Activated naive CD4-positive, alpha-beta T cell treated with anti-CD3 and anti-CD28 coated beads, Interleukin-2, amount 10 ng/mL, durations not matched to agents 7 days and 5 days (primary cell): ENCODE results near the gene BIN1.
A peak's percentile ranks its signal among the peaks of the same experiment; 100 is the strongest.
"Not testable (repeated sequence)": the region's sequence is repeated elsewhere in the genome, so short reads cannot be mapped to it uniquely, and the experiment has no call there.

Experiments
- CTCF ChIA-PET: fragments of 350-600 bp; sonication (Branson Sonifier 250); formaldehyde crosslinking; loops from one replicate; lab custom pipeline; 2021; ENCODE audit warnings: antibody characterized with exemption; lab: Charles Lee
- DNase-seq: peaks from one replicate; pipeline ENCODE4 v3.0.0-alpha.2; 2020
- H3K27ac Mint-ChIP-seq: one replicate; pipeline ENCODE4 v1.8.0; 2021; ENCODE audit warnings: mild to moderate bottlenecking, moderate library complexity, mixed read lengths
- H3K27me3 Mint-ChIP-seq: one replicate; pipeline ENCODE4 v1.8.0; 2021; ENCODE audit warnings: mild to moderate bottlenecking, mixed read lengths
- H3K36me3 Mint-ChIP-seq: one replicate; pipeline ENCODE4 v1.8.0; 2021; ENCODE audit warnings: mixed read lengths
- H3K4me1 Mint-ChIP-seq: one replicate; pipeline ENCODE4 v1.8.0; 2021; ENCODE audit warnings: mixed read lengths
- H3K4me3 Mint-ChIP-seq: one replicate; pipeline ENCODE4 v1.8.0; 2021; ENCODE audit warnings: mild to moderate bottlenecking, moderate library complexity, mixed read lengths
- H3K9me3 Mint-ChIP-seq: one replicate; pipeline ENCODE4 v1.8.0; 2021; ENCODE audit warnings: mixed read lengths

BIN1 gene

DNA sequence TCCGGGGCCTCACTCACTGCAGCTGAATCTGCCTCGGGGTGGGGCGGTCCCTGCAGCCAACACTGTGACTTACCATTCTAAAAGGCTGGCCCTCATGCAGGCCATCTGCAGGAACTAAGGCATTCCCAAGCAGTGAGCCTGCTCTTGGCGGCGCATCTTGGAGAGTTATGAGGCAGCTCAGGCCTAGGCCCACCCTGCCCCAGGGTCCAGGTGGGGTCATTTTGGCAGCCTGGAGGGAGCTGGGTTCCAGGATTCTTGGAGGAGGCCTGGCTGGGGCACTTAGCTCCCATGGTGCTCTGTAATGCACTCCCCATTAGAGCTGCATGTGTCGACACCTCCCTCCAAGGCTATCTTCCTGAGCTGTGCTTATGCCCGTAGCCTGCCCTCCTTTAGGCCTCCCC, 14.8 kb upstream of the BIN1 start:
- Mint-ChIP-seq H3K27me3 (peaks cover 26% of the 10 kb centered on the region), H3K4me3 (no peak overlapping the region), H3K4me1 (no peaks in the 10 kb centered on the region), H3K36me3 (no peaks in the 10 kb centered on the region), H3K9me3 (no peaks in the 10 kb centered on the region), H3K27ac (no peak overlapping the region)
- CTCF ChIA-PET = no interaction called here
- no peak for DNase-seq

GRCh38 chr2:127121353-127121752, 14.4 kb upstream of the BIN1 start:
- H3K9me3 Mint-ChIP-seq = no peaks in the 10 kb centered on the region
- H3K36me3 Mint-ChIP-seq = no peaks in the 10 kb centered on the region
- H3K4me1 Mint-ChIP-seq = no peaks in the 10 kb centered on the region
- CTCF ChIA-PET = no interaction called here
- no peak overlapping the region for H3K4me3 Mint-ChIP-seq
- no peak overlapping the region for H3K27ac Mint-ChIP-seq
- peaks cover 22% of the 10 kb centered on the region for H3K27me3 Mint-ChIP-seq
- no peak for DNase-seq

DNA sequence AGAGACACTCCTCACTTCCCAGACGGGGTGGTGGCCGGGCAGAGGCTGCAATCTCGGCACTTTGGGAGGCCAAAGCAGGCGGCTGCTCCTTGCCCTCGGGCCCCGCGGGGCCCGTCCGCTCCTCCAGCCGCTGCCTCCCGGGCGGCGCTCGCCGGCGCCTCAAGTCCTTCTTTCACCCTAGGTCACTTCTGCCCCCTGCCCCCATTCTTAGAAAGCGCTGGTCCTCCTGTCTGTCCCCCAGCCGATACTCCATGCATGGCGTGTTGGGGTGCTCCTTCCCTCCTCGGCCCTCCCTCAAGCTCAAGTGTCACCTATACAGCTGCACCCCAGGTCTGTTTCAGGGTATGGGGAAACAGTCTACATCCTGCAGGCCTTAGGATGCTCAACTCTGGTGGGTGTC, 13.5 kb upstream of the BIN1 start:
- H3K9me3 Mint-ChIP-seq, H3K27ac Mint-ChIP-seq, H3K4me3 Mint-ChIP-seq, H3K36me3 Mint-ChIP-seq, H3K4me1 Mint-ChIP-seq, CTCF ChIA-PET, DNase-seq: not testable (repeated sequence)
- peaks cover 19% of the 10 kb centered on the region for H3K27me3 Mint-ChIP-seq

- peaks cover 27% of the 10 kb centered on the region for H3K27me3 Mint-ChIP-seq
- no peak overlapping the region for H3K4me3 Mint-ChIP-seq
- no peaks in the 10 kb centered on the region for H3K36me3 Mint-ChIP-seq
- DNase-seq = no peak
- H3K27ac Mint-ChIP-seq = no peak overlapping the region
- no peaks in the 10 kb centered on the region for H3K9me3 Mint-ChIP-seq
- CTCF ChIA-PET = no interaction called here
- no peaks in the 10 kb centered on the region for H3K4me1 Mint-ChIP-seq
These were observed 11.5 kb upstream of the BIN1 start for GRCh38 chr2:127118467-127118866.

DNA sequence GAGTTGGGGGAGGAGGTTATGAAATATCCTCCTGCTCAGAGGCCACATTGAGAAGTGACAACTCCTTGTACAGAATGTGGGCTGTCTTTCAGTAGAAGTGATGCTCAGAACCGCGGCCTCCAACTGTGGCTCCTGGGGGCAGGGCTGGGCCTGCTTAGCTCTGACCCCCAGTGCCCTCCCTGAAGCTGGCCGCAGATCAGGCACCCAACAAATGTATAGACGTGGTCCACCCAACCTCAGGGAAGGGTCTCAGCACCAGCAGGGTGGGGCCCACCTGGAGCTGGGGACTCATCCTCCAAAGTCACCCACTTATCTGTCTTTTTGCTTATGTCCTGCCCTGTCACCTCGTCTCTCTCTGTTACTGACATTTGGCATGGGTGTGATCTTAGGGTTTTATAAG, 11.1 kb upstream of the BIN1 start:
- H3K9me3 Mint-ChIP-seq = no peaks in the 10 kb centered on the region
- CTCF ChIA-PET = no interaction called here
- no peaks in the 10 kb centered on the region for H3K36me3 Mint-ChIP-seq
- DNase-seq = no peak
- no peak overlapping the region for H3K27ac Mint-ChIP-seq
- no peaks in the 10 kb centered on the region for H3K4me1 Mint-ChIP-seq
- H3K4me3 Mint-ChIP-seq = no peak overlapping the region
- peaks cover 31% of the 10 kb centered on the region for H3K27me3 Mint-ChIP-seq

DNA sequence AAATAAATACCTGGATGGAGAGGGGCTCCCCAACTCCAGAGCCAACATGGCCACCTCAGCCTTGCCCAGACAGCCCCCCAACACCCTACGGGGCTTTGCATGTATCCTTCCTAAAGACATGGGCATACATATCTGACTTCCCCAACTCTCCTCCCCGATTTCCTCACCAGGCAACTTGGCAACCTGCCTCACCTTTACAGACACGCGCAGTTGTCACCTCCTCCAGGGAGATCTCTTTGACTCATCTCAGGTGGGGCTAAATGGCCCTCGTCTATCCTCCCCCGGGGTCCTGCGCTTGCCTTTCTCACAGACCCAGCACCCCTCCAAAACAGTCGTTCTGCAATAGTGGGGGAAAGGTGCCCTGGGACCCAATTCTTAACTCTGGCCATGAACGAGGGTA, 10.6 kb upstream of the BIN1 start:
- Mint-ChIP-seq H3K36me3 (no peaks in the 10 kb centered on the region), H3K4me1 (no peaks in the 10 kb centered on the region), H3K27ac (no peak overlapping the region), H3K9me3 (no peaks in the 10 kb centered on the region), H3K4me3 (no peak overlapping the region), H3K27me3 (peaks cover 36% of the 10 kb centered on the region)
- DNase-seq = no peak
- CTCF ChIA-PET = no interaction called here

- H3K27me3 Mint-ChIP-seq = peaks cover 43% of the 10 kb centered on the region
- CTCF ChIA-PET = interaction anchor here (0.6 to 1.3 kb wide), 2 partner anchors 10 to 41 kb away, joined by 3 to 4 read pairs; no protein-coding TSS in a partner anchor
- no peaks in the 10 kb centered on the region for H3K9me3 Mint-ChIP-seq
- H3K4me1 Mint-ChIP-seq = no peaks in the 10 kb centered on the region
- no peak overlapping the region for H3K4me3 Mint-ChIP-seq
- no peaks in the 10 kb centered on the region for H3K36me3 Mint-ChIP-seq
- H3K27ac Mint-ChIP-seq = no peak overlapping the region
- no peak for DNase-seq
These were observed 8.7 kb upstream of the BIN1 start for GRCh38 chr2:127115471-127116199.

GRCh38 chr2:127110985-127111384, 4.0 kb upstream of the BIN1 start:
- CTCF ChIA-PET = no interaction called here
- H3K4me1 Mint-ChIP-seq = peaks cover 8% of the 10 kb centered on the region
- H3K36me3 Mint-ChIP-seq = no peaks in the 10 kb centered on the region
- H3K4me3 Mint-ChIP-seq = no peak overlapping the region
- H3K9me3 Mint-ChIP-seq = no peaks in the 10 kb centered on the region
- no peak overlapping the region for H3K27ac Mint-ChIP-seq
- peaks cover 63% of the 10 kb centered on the region for H3K27me3 Mint-ChIP-seq
- no peak for DNase-seq

DNA sequence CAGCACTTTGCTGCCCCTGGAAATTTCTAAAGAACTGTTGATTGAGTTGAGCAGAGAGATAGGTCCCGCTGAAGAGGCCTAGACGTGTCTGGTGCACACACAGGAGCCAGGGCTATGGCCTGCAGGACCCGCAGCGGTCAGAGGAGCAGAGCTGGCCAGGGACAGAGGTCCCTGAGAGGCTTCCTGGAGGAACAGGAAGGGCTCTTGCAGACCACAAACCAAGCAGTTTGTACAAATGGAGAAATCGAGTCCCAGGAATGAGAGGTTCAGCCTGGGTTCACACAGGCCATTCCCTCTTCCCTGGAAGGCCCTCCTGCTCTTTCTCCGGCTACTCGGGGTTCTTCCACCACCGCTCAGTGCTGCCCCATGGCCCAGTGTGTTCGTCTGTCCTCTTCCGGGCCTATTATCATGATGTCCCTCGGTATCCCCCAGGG, 1.2 kb upstream of the BIN1 start:
- no peaks in the 10 kb centered on the region for H3K36me3 Mint-ChIP-seq
- H3K4me3 Mint-ChIP-seq = peak overlapping the region; percentile 79
- no peak overlapping the region for H3K27ac Mint-ChIP-seq
- peaks cover 74% of the 10 kb centered on the region for H3K27me3 Mint-ChIP-seq
- peaks cover 10% of the 10 kb centered on the region for H3K4me1 Mint-ChIP-seq
- CTCF ChIA-PET = no interaction called here
- no peaks in the 10 kb centered on the region for H3K9me3 Mint-ChIP-seq
- no peak for DNase-seq

- no peaks in the 10 kb centered on the region for H3K36me3 Mint-ChIP-seq
- peak overlapping the region; percentile 79 for H3K4me3 Mint-ChIP-seq
- CTCF ChIA-PET = interaction anchor here (0.8 to 1.3 kb wide), 2 partner anchors 27 to 39 kb away, joined by 3 to 4 read pairs; no protein-coding TSS in a partner anchor
- H3K4me1 Mint-ChIP-seq = peaks cover 10% of the 10 kb centered on the region
- H3K27me3 Mint-ChIP-seq = peaks cover 74% of the 10 kb centered on the region
- peak overlapping the region; percentile 68 for H3K27ac Mint-ChIP-seq
- DNase-seq = no peak
- no peaks in the 10 kb centered on the region for H3K9me3 Mint-ChIP-seq
These were observed 657 bp upstream of the BIN1 start for GRCh38 chr2:127107622-127107999.

- Mint-ChIP-seq H3K27me3 (peaks cover 76% of the 10 kb centered on the region), H3K4me3 (peak overlapping the region; percentile 67), H3K9me3 (no peaks in the 10 kb centered on the region), H3K4me1 (peaks cover 10% of the 10 kb centered on the region), H3K27ac (no peak overlapping the region), H3K36me3 (no peaks in the 10 kb centered on the region)
- CTCF ChIA-PET = interaction anchor here (0.8 to 1.3 kb wide), 2 partner anchors 26 to 38 kb away, joined by 3 to 4 read pairs; no protein-coding TSS in a partner anchor
- DNase-seq = peak; percentile 40
These were observed 430 bp downstream of the BIN1 start for GRCh38 chr2:127106457-127106990.

- Mint-ChIP-seq H3K27ac (no peak overlapping the region), H3K9me3 (no peaks in the 10 kb centered on the region), H3K4me3 (peak overlapping the region; percentile 67), H3K27me3 (peaks cover 76% of the 10 kb centered on the region), H3K4me1 (peaks cover 10% of the 10 kb centered on the region), H3K36me3 (no peaks in the 10 kb centered on the region)
- CTCF ChIA-PET = interaction anchor here (0.6 to 1.3 kb wide), 2 partner anchors 9 to 25 kb away, joined by 3 to 4 read pairs; no protein-coding TSS in a partner anchor
- DNase-seq = peak; percentile 28
These were observed 1.1 kb downstream of the BIN1 start for GRCh38 chr2:127105656-127106456.

DNA sequence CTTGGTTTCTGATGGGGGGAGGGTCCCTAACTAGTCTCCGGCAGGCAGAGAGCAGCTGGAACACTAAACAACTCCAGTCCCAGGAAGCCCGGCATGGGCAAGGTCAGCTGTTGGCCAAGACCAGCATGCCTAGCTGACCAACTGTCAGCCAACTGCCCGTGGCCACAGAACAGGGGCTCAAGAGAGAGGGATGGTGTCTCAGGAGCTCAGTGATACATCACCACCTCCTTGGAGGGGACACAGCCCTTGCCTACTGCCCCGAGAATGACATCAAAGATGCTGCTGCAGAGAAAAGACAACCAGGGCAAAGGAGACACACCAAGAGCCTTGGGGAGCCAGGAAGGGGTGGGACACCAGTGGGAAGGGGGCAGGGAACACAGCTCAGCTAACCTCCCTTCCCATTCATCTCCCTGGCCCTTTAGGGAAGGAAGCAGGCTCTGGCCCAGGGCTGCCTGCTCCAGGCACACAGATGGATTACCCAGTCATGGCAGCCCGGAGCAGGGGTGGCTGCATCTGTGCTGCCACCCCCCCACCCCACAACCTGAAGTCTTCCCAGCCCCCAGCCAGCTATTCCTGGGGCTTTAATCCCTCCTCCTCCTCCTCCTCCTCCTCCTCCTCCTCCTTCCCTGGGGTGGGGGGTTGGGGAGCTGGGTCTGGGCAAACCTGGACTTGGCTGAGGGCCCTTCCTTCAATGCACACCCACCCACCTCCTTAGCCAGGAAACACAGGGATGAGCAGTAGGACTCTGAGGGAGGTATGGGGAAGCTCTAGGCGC, 1.9 kb downstream of the BIN1 start:
- H3K4me1 Mint-ChIP-seq = peaks cover 10% of the 10 kb centered on the region
- CTCF ChIA-PET = no interaction called here
- no peak for DNase-seq
- peaks cover 82% of the 10 kb centered on the region for H3K27me3 Mint-ChIP-seq
- H3K4me3 Mint-ChIP-seq = peak overlapping the region; percentile 12
- no peak overlapping the region for H3K27ac Mint-ChIP-seq
- H3K9me3 Mint-ChIP-seq = no peaks in the 10 kb centered on the region
- no peaks in the 10 kb centered on the region for H3K36me3 Mint-ChIP-seq

GRCh38 chr2:127104166-127104660, 2.7 kb downstream of the BIN1 start:
- no peaks in the 10 kb centered on the region for H3K36me3 Mint-ChIP-seq
- no peaks in the 10 kb centered on the region for H3K9me3 Mint-ChIP-seq
- DNase-seq = no peak
- peaks cover 10% of the 10 kb centered on the region for H3K4me1 Mint-ChIP-seq
- CTCF ChIA-PET = no interaction called here
- H3K4me3 Mint-ChIP-seq = no peak overlapping the region
- no peak overlapping the region for H3K27ac Mint-ChIP-seq
- peaks cover 78% of the 10 kb centered on the region for H3K27me3 Mint-ChIP-seq
